ENCODE measurements around the gene SLC6A9. TPM values are rescaled to one million over a fixed set of nuclear protein-coding genes. Genes with fewer than 3 reads are reported as not detected.

Gene SLC6A9
- total RNA-seq, 2 experiments from 2014 or later, result 8.2 to 21.8 TPM

- ChIA-PET POLR2A (no interaction called here), CTCF (ENCODE audit: unreplicated experiment) (no interaction called here)
- Histone ChIP-seq H3K4me2 (ENCODE audit: low read length) (no peak overlapping the region), H3K4me1 (ENCODE audit: insufficient read depth, low read length, poor library complexity, severe bottlenecking) (peaks cover 5% of the 10 kb centered on the region), H3K79me2 (ENCODE audit: insufficient read depth, low read depth, low read length) (no peaks in the 10 kb centered on the region), H4K20me1 (ENCODE audit: insufficient read depth, low read length) (peaks cover 4% of the 10 kb centered on the region), H3K4me3 (ENCODE audit: low read depth, low read length, poor library complexity, severe bottlenecking) (no peak overlapping the region), H3K9me3 (ENCODE audit: low read length) (no peaks in the 10 kb centered on the region), H2AFZ (ENCODE audit: low read length) (no peak overlapping the region), H3K27ac (ENCODE audit: low read depth, low read length, poor library complexity, severe bottlenecking) (no peak overlapping the region), H3K36me3 (ENCODE audit: insufficient read depth, low read length) (peaks cover 27% of the 10 kb centered on the region; the same call in 1 of the 2 replicates), H3K9me2 (ENCODE audit: insufficient read depth, low read length) (no peaks in the 10 kb centered on the region)
- DNase-seq (ENCODE audit: low spot score), result no peak
- TF ChIP-seq EZH2phosphoT487 (IDR thresholded peaks at IDR 0.05; ENCODE audit: borderline replicate concordance, low read depth, low read length), result no peak
- TF ChIP-seq CTCF (conservative IDR thresholded peaks at IDR 0.05; ENCODE audit: low read length), result no peak
- BruUV-seq (replicated peaks), result no TSS peak
- intact Hi-C loops (cut with micrococcal nuclease; ENCODE audit: unreplicated experiment), result no loop called here
Measured at GRCh38 chr1:43952731-43953346, 78.4 kb downstream of the SLC6A9 start.

GRCh38 chr1:43951021-43951985 is 80.0 kb downstream of the SLC6A9 start:
- Histone ChIP-seq H3K79me2 (ENCODE audit: insufficient read depth, low read depth, low read length) (peaks cover 3% of the 10 kb centered on the region; the same call in 1 of the 2 replicates), H3K4me3 (ENCODE audit: low read depth, low read length, poor library complexity, severe bottlenecking) (no peak overlapping the region), H3K9me3 (ENCODE audit: low read length) (no peaks in the 10 kb centered on the region), H3K36me3 (ENCODE audit: insufficient read depth, low read length) (peaks cover 12% of the 10 kb centered on the region; the same call in 1 of the 2 replicates), H3K9me2 (ENCODE audit: insufficient read depth, low read length) (no peaks in the 10 kb centered on the region), H3K27ac (ENCODE audit: low read depth, low read length, poor library complexity, severe bottlenecking) (no peak overlapping the region), H3K4me2 (ENCODE audit: low read length) (no peak overlapping the region), H2AFZ (ENCODE audit: low read length) (no peak overlapping the region), H3K4me1 (ENCODE audit: insufficient read depth, low read length, poor library complexity, severe bottlenecking) (peaks cover 11% of the 10 kb centered on the region), H4K20me1 (ENCODE audit: insufficient read depth, low read length) (peaks cover 4% of the 10 kb centered on the region; the same call in 1 of the 2 replicates)
- intact Hi-C loops (cut with micrococcal nuclease; ENCODE audit: unreplicated experiment), result no loop called here
- BruUV-seq (replicated peaks), result no TSS peak
- ChIA-PET POLR2A (interaction anchor here (0.5 kb wide), 1 partner anchor 85 kb away, joined by 3 read pairs; no protein-coding TSS in a partner anchor), CTCF (ENCODE audit: unreplicated experiment) (no interaction called here)
- DNase-seq (ENCODE audit: low spot score), result no peak
- no peak for TF ChIP-seq CTCF (conservative IDR thresholded peaks at IDR 0.05; ENCODE audit: low read length)
- no peak for TF ChIP-seq EZH2phosphoT487 (IDR thresholded peaks at IDR 0.05; ENCODE audit: borderline replicate concordance, low read depth, low read length)
